ENCODE measurements around the gene CNTNAP1.

- no peak for TF ChIP-seq CTCF (IDR thresholded peaks at IDR 0.05)
- no peak for TF ChIP-seq POLR2A (IDR thresholded peaks at IDR 0.05)
Observed at GRCh38 chr17:42684929-42685556, 2.7 kb downstream of the CNTNAP1 start.

Data from transverse colon (tissue), 3 donors.